COR-L47 (cell line): ENCODE measurements around the gene HS3ST3B1.

Experiments
- DNase-seq: peaks from one replicate; lab custom pipeline; 2025; lab: John Stamatoyannopoulos, UW

The HS3ST3B1 gene

DNA sequence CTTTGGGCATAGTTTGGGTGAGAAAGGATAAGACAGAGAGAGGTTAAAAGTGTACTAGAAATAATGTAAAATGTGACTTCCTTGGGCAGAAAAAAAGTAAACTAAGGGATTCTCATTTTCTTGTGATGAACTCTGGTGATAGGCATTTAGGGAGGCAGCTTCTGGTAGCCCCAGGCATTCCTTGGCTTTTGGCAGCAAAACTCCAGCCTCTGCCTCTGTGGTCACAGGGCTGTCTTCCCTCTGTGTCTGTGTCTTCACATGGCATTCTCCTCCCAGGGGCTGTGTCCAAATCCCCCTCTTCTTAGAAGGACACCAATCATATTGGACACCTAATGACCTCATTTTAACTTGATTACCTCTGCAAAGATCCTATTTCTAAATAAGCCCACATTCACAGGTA, 54.7 kb downstream of the HS3ST3B1 start:
- no peak for DNase-seq

DNA sequence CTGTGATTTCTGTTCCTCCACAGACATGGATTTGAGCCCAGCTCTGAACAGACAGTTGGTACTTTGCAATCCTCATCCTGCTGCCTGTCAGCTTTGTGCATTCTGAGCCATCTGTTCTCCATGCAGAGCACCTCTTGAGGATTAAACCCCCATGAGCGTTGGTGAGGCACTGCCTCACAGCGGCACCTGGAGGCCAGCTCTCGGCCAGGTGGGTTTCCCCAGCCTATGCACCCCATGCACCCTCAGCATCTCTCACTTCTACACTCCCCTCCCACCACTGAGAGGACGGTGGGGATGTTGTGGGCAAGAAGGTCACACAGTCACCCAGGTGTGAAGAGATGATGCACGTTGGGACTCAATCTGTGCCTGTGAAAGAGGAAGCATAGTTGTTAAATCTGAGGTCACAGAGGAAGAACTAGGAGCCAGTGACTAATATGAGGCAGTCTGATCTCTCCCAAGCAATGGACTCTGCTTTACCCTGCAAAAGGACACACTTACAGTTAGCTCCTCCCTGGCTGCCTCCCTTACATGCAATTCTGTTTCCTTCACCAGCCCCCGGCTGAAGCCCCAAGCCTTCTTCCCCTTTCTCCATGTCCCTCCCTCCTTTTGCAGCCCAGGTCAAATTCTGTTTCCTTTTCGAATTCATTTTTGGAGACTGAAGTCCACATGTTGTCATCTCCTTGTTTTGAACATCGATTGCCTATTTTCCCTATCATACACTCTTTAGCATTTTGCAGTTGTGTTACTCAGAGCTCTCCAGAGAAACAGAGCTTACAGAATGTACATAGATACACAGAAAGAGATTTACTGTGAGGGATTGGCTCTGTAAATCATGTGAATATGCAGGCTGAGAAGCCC, 58.5 kb downstream of the HS3ST3B1 start:
- no peak for DNase-seq

DNA sequence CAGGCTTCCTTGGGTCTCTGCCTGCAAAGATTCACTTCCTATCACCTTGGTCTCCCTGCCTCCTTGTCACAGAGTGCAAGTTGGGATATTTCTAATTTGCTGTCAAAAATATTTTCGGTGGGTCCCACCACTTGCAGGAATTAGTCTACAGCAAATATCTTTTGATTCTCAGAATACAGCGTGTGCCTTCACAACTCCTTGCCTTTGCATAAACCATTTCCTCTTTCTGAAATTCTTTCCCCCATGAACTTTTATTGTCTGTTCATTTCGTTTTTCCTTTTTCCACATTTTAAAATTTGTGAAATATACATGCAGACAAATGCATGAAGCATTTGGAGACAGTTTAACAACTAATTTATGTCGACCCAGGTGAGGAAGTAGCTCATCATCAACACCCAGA, 60.0 kb downstream of the HS3ST3B1 start:
- DNase-seq = no peak

DNA sequence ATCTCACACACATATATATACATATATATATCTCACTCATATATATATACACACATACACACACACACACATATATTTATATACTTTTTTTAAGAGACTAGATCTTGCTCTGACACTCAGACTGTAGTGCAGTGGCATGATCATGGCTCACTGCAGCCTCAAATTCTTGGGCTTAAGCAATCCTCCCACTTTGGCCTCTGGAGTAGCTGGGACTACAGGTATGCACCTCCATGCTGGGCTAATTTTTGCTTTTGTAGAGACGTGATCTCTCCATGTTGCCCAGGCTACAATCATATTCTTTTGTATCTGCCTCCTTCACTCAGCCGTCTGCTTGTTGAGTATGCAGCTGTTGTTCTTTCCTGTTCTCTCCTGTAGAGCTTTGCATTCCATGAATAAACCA, 60.6 kb downstream of the HS3ST3B1 start:
- no peak for DNase-seq

DNA sequence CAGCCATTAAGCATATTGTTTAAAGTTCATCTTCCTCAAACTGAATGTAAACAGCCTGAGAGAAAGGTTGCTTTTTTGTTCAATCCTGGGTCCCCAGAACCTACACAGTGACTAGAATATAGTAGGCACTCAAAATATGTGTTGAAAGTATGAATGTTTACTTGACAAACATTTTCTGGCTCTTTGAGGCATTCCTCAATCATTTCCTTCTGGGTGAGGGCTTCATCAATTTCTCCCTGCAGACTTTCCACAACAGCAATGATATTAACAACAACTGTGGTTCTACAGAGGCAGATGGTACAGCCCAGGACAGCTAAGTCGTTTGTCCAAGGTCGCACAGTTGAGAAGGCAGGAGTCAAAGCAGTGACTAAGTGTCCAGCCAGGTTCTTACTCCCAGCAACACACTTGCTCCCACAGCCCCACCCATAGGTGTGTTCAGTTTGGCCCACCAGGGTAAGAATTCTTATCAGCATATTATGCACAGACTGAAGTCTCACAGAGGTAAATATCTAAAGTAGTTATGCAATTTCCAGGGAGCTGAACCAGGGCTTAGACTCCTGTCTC, 61.1 kb downstream of the HS3ST3B1 start:
- no peak for DNase-seq

DNA sequence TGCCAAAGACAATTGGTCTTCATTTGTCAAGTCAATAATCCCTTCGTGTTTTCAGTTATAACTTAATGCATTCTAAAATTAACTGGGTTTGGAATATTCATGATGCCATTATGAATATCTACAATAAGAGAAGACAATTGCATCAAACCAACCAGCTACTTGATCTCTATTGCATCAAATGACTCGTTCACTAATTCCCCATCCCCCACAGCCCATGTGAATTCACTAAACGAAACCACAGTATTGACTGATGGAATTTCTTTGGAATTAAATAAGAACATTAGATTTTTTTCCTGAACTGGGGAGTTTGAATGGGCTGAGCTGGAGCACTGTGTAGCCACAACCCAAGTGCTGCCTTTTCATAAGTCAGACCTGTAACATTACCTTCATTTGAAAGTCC, 65.3 kb downstream of the HS3ST3B1 start:
- DNase-seq = no peak

DNA sequence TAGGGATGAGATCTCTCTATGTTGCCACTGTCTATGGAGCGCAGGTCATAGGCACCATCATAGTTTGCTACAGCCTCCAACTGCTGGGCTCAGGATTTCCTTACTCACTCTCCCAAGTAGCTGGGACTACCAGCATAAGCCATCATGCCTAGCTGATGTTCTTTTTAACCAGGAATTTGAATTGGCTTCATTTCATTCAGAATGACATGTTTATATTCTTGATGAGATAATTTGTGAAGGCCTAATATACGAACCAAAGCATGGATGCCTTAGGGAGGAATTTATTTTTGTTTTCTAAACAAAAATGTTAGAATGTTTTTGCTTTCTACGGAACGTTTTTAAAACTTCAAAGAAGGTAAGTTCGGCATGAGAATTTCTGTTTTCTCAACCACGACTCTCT, 71.6 kb downstream of the HS3ST3B1 start:
- DNase-seq = no peak

DNA sequence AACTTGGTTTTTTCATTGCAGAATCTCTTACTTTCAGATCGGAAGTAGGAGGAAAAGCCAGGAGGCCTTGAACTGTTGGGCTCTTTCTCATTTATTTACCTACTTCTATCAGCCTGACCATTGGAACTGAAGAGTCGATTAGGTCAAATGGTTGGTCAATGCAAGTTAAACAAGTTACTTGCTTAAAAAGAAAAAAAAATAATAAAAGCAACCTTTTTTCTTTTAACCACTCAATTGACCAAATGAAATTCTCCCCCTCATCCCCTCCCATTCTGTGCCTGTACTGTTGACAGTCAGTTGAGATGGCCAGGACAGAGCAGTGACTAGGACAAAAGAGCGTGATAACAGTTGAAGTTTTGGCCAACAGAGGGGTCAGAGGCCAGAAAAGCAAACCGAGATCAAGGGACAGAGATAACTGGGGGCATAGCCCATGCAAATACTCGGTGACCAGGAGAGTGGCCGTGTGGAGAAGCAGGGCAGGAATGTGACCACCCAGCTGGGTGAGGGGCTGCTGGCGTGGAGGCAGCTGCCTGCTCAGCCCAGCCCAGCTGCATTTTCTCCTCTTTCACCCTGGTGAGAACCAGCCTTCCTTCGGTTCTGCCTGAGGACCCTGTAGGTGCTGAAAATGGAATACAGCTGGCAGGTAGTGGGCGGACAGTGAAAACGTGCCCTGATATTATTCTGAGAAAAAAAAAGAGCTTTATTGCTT, 72.2 kb downstream of the HS3ST3B1 start:
- no peak for DNase-seq

DNA sequence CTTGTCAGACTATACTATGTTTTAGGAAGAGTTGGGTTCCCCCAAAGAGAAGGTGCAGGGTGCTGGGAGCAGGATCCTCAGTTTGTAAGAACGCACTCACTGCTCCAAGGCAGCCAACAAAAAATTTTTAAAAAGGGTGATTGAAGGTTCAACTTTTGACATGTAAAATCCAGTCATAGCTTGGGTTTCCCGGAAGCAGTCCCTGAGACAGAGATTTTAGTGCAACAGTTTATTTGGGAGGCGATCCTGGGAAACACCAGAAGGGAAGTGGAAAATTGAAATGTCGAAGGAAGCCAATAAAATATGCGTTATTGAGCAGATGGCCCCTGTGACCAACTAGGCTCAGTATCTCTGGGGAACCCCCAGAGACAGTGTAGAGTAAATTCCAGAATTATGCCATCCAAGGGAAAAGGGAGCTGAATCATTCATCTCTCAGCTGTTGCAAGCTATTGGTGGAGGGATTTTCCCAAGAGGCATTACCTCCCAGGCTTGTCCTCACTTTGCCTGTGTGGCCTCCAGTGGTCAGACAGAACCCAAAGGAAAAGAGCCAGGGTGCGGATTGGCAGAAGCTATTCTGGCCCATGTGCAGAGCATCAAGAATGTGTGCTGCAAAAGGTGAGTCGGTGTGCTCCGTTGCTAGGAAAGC, 72.9 kb downstream of the HS3ST3B1 start:
- no peak for DNase-seq

DNA sequence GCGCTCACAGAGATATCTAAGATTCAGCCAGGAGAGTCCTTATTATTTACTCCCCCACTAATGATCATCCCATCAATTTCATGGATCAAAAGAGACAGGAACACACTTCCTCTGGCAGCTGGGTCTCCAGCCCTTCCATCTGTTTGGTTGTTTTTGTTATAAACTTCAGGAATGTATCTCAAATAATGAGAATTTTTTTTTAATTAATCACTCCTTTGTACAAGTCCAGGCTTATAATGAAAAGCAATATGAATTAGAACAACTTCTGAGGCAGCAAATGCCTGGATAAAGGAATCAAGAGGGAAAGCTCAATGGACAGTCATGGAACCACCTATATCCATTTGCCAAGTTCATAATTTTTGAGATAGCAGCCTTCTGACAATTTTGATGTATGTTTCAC, 73.4 kb downstream of the HS3ST3B1 start:
- no peak for DNase-seq

DNA sequence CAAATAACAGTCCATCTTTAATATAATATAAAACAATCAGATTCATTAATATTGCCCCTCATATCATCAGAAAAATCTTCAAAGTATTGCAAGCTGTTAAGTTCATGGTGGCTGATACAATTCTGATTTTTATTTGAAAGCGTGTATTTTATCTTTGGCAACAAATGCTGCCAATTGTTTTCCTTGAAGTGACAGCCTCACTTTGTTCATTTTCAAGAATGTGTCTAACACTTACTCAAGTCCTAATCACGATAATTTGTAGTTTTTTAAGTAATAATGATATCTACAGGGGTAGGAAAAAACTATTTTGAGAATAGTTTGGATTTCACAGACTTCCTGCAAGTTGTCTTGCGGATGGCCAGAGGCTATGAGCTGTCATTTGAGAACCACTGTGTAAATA, 75.8 kb downstream of the HS3ST3B1 start:
- no peak for DNase-seq

DNA sequence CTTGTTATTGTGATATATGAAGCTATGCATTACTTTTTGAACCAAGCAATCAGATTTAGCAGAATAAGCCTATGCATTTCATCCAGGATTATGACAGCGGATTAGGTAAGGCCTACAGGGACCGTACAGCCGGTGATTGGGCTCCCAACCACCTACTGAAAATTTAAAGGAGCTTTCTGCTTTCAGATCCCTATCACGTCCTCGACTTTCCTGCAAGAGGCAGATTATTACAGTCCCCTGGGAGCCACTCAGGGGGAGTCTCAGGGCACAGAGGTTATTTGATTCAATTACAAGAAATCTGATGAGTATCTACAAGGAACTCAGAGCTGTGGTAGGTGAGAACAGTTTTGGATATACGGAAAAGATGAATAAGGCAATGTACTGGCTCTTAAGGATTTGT, 80.7 kb downstream of the HS3ST3B1 start:
- DNase-seq = no peak

DNA sequence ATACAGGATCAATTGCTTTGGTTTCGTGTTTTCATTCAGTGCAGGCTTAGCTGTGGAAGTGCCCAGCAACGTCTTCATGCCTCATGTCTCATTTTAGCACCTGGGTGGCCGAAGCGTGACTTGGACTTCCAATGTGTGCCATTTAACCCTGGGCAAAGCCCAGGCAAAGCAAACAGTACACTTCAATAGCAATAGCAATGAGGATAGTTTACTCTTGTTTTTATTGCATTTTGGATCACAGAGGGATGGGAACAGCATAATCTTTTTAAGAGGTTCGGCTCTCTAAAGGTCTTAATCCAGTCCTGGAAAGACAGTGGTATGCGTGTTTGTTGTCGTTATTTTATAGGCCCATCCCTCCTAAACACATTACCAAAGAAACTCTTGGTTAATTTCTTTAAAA, 86.2 kb downstream of the HS3ST3B1 start:
- DNase-seq = no peak

DNA sequence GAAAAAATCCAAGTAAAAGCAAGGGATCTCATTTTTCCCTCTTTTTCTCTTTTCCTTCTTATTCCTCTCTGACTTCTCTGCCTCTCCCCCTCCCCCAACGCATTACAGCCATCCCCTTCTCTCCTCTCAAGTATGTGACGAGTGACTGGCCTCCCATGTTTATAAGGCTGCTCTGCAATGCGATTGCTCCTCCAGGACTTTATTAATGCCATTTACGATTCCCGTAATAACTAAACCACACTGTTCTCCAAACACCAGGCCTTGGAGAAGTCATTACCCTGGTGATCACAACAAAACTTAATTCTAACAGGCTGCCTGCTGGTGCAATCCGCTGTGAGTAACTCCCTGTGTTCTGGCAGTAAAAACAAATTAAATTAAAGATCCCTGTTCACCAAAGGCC, 88.8 kb downstream of the HS3ST3B1 start:
- DNase-seq = no peak

DNA sequence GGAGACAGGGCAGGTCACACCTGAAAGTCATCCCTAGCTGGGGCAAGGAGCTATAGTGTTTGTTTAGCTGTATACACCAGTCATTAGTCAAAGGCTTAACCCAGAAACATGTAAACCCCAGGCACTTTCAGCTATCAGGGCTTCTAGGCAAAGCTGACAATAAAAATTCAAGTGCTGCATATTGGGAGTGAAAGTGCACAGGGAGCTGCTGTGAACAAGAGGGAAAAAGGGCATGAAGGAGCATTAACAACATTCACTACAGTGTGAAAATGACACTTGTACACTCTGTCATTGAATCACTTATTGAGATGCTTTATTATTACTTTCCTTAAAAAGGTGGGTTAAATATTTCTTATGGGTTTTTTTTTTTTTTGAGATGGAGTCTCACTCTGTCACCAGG, 92.8 kb downstream of the HS3ST3B1 start:
- DNase-seq = no peak

DNA sequence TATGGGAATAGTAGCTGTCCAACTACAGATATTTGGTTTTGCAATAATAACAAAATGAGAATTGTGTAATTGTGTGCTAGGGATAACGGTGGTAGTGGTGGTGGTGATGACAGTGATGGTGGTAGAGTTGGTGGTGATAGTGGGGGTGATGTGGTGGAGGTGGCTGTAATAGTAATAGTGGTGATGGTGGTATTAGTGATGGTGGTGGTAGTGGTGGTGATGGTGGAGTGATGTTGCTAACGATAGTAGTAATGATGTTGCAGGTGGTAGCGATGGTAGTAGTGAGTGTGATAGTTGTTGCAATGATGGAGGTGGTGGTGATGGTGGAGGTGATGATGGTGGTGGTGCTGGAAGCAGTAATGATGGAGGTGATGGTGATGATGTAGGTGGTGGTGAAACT, 94.4 kb downstream of the HS3ST3B1 start:
- DNase-seq = no peak

DNA sequence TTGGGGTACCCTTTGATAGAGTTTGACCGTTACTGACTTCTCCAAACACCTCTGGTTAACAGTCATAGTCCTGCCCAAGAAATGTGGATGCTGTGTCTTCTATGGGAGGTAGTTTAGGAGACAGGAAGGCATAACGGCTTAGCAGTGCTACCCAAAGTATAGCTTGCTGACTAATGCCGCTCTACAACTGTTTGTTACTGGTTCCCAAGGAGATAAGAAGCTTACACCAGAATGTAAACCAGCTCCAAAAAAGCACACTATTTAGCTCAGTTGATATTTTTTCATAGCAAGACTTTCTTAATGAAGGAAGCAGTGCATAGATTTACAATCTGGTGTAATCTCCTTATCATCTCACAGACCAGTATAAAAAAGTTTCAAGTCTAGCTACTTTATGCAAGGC, 95.7 kb downstream of the HS3ST3B1 start:
- no peak for DNase-seq

DNA sequence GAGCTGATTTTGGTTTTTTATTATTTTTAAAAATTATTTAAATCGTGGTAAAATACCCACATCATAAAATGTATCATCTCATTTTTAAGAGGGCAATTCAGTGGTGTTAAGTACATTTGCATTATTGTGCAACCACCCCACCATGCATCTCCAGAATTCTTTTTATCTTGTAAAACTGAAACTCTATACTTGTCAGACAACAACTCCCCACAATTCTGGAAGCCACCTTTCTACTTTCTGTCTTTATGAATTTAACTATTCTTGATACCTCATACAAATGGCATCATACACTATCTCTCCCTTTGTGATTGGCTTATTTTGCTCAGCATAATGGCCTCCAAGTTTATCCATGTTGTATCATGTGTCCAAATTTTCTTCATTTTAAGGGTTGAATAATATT, 97.9 kb downstream of the HS3ST3B1 start:
- no peak for DNase-seq
